Measurements from ENCODE around the gene ULK2.

Gene ULK2

DNA sequence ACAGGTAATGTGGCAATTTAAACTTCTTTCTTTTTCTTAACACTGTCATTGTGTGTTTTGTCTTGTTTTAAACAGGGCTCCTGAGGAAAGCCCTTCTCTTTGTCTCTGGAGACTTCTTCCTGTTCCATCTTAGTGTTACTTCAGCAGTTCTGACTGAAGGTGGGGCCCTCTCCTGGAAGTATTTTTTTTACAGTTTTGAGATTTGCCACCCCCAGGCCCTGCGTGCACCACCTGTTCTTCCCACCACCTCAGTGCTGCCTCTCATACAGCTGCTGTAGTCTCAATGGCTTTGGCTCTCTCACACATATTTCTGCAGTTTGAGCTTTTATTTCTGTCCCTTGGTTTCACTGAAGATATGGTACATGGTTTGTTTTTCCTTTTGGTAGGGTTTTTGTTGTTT is 67.2 kb downstream of the ULK2 start:
- TF ChIP-seq GATA1 (IDR thresholded peaks at IDR 0.05; ENCODE audit: low read depth, low read length), result no peak
- TF ChIP-seq POLR2A (IDR thresholded peaks at IDR 0.05; ENCODE audit: low read length), result no peak
- no peak for DNase-seq

DNA sequence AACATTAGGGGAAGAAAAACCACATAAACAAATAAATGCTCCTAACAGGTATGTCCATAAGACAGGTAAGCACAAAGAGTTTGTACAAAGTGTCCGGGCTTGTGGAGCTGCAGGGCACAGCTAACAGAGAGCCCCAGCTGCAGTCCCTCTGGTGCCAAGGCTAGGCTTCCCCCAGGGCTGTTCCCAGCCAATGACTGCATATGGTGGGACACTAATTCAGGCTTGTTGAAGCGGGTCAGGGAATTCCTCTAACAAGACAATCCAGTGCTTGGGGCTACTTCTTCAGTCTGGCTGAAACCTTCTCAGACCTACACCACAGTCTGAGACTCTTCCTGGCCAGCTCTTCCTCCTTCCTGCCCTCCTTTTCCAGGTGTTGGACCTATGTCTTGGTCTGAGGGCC is 67.9 kb downstream of the ULK2 start:
- no peak for TF ChIP-seq POLR2A (IDR thresholded peaks at IDR 0.05; ENCODE audit: low read length)
- no peak for TF ChIP-seq GATA1 (IDR thresholded peaks at IDR 0.05; ENCODE audit: low read depth, low read length)
- no peak for DNase-seq

DNA sequence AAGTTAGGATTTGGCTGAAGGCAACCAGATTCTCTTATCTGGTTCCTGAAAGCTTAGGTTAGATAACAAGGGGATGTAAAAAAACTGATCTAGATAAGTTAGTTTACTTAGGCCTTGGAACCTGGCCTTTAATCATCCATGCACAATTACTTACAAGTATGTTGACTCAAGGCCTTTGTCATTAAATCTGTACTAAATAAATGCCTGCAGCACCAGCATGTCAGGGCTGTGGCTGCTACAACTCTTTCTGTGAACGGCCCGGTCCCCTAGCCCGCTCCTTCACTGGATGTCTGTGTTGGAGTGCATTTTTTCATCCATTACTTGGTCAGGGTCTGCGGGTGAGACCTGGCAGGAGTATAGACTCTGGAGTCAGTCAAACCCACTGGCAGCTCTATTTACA is 71.3 kb downstream of the ULK2 start:
- no peak for DNase-seq
- TF ChIP-seq GATA1 (IDR thresholded peaks at IDR 0.05; ENCODE audit: low read depth, low read length) (no peak), POLR2A (IDR thresholded peaks at IDR 0.05; ENCODE audit: low read length) (no peak)

DNA sequence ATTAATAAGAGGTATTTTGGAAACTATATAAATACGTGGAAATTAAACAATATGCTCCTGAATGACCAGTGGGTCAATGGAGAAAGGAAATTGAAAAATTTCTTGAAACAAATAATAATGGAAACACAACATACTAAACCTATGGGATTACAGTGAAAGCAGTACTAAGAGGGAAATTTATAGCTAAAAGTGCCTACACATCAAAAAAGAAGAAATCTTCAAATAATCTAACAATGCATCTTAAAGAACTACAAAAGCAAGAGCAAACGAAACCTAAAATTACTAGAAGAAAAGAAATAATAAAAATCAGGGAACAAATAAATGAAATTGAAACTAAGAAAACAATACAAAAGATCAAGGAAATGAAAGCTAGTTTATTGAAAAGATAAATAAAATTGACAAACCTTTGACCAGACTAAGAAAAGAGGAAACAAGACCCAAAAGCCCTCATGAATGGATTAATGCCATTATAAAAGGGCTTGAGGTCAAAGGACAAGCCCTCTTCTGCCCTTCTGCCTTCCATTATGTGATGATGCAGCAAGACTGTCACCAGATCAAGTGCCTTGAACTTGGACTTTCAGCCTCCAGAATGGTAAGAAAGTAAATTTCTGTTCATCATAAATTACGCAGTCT is 75.7 kb downstream of the ULK2 start:
- TF ChIP-seq GATA1 (IDR thresholded peaks at IDR 0.05; ENCODE audit: low read depth, low read length) (no peak), POLR2A (IDR thresholded peaks at IDR 0.05; ENCODE audit: low read length) (no peak)
- no peak for DNase-seq

DNA sequence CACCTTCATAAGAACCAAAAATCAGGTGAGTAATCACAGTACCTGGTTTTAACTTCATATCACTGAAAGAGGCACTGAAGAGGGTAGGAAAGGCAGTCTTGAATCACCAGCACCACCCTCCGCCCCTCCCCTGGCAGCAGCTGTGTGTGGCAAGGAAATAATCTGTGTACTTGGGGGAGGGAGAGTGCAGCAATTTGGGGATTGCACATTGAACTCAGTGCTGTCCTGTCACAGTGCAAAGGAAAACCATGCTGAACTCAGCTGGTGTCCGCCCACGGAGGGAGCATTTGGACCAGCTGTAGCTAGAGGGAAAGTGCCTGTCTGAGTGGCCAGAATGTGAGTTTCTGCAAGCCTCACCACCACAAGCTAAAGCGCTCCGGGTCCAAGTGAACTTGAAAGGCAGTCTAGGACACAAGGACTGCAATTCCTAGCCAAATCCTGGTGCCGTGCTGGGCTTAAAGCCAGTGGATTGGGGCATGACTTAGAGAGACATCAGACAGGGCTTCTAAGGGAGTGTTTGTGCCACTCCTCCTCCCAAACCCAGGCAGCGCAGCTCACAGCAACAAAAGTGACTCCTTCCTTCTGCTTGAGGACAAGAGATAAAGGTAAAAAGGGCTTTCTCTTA is 79.9 kb downstream of the ULK2 start:
- TF ChIP-seq GATA1 (IDR thresholded peaks at IDR 0.05; ENCODE audit: low read depth, low read length), result no peak
- no peak for TF ChIP-seq POLR2A (IDR thresholded peaks at IDR 0.05; ENCODE audit: low read length)
- no peak for DNase-seq

DNA sequence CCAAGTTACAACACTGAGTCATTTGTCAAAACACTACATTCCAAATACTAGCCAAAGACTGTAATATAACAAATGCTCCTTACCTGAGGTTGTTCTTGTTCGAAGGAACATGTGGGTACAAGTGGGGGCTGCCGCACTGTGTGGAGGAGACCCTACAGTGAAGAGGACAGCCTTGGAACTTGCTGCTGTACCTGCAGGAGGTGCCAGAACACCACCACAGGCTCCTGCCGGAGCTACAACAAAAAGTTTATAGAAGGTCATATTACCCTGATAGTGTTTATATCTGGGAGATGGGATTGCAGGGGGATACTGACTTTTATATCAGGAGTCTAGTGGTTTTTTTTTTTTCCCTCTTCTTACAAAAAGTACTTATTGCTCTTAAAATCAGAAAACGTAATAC is 81.9 kb downstream of the ULK2 start:
- no peak for TF ChIP-seq POLR2A (IDR thresholded peaks at IDR 0.05; ENCODE audit: low read length)
- TF ChIP-seq GATA1 (IDR thresholded peaks at IDR 0.05; ENCODE audit: low read depth, low read length), result no peak
- DNase-seq, result no peak

DNA sequence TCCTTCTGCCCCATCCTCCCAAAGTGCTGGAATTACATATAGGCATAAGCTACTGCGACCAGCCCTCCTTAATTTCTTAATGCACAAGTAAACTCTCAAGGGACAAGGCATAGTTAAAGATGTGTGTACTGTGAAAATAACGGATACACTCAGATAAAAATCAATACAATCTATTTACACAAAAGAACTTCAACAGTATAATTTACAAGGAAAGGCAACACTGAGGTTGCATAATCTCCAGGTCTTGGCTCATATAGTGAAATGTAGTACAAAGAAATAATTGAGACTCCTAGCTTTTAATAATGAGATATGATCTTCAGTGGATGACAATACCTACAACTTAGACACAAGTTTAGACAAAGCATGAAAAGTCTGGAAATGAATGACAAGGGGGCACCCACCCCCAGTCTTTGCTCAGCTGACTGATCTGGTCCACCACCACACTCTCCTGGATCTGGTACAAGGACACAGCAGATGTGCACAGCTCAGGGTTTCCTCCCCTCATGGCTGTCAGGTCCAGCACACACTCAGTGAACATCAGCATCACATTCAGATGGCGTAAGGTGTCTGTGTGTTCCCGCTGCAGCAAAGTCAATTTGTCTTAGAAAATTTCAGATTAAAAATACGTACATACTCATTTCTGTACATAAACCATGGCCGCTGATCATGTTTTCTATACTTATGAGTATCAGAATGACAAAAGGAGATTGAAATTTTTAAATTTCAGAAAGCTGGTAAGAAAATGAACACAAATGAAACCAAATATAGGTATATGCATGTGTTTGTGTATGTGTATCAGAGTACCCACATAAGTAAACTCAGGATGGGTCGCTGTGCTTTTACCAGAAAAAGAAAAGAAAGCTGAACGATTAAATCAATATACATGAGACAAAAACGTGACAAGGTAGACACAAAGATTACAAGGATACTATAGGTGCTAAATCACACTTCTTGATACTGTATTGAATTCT is 86.0 kb downstream of the ULK2 start:
- DNase-seq, result no peak
- no peak for TF ChIP-seq GATA1 (IDR thresholded peaks at IDR 0.05; ENCODE audit: low read depth, low read length)
- TF ChIP-seq POLR2A (IDR thresholded peaks at IDR 0.05; ENCODE audit: low read length), result no peak

DNA sequence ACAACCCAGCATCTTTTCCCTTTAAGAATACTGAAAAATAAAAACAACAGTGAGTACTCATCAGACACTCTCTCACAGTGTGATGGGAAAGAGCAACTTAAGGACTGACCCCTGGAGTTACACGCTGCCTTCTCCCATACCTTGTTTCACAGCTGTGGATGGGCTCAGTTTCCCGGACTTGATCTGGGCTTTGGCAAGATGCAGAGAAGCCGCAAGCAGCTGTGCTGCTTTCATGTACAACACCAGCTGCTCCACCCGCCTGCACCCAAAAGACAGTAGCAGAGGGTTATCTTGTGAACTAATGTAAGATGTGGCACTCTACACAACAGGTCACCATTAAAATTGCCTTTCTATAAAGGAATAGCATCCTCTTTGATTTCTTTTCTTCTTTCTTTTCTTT is 86.9 kb downstream of the ULK2 start:
- no peak for DNase-seq
- no peak for TF ChIP-seq GATA1 (IDR thresholded peaks at IDR 0.05; ENCODE audit: low read depth, low read length)
- TF ChIP-seq POLR2A (IDR thresholded peaks at IDR 0.05; ENCODE audit: low read length), result no peak

DNA sequence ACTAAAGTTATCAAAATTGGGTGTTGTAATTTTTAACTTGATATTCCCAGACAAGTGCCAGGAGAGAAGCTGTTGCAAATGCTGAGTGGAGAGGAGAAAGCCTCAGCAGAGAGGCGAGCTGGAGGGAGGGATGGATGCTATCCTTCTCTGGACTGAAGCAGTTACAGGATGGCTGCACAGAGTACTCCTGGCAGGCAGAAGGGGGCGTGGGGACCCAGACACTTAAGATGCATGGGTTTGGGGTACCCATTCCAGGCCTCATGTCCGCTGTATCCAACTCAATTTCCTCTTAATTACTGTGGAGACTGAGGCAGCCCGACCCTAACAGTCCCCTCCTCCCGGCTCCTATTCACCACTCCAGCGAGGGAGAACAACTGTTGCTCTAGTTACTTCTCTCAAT is 94.2 kb downstream of the ULK2 start:
- TF ChIP-seq GATA1 (IDR thresholded peaks at IDR 0.05; ENCODE audit: low read depth, low read length) (no peak), POLR2A (IDR thresholded peaks at IDR 0.05; ENCODE audit: low read length) (no peak)
- DNase-seq, result no peak

DNA sequence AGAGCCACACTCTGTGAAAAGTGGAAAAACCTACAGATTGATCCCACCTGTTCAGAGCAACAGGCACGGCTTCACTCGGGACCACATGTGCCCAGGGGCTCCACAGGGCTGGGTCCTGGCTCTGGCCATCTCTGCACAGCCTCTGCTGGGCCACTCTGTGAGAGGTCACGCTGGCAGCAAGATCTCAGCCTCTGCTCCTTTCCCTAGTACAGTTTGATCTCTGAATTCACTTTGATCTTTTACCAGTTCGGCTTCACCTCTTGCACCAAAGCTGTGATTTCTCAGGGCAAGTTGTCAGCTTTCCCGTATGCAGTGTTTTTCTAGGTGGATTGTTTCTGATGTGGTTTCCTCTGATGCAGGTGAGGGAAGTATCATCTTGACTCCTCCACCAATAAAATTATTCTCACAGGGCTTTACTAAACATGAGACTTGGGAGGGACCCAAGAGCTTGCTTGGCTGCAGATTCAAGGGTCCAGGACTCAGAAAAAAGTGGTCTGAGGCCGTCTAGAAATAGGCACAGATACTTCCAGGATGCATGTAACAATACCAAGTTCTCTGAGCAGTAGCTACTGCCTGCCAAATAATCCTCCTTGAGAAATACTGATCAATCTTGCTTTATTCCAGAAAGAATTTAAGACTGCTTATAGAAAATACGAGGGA is 95.6 kb downstream of the ULK2 start:
- no peak for DNase-seq
- TF ChIP-seq GATA1 (IDR thresholded peaks at IDR 0.05; ENCODE audit: low read depth, low read length), result no peak
- TF ChIP-seq POLR2A (IDR thresholded peaks at IDR 0.05; ENCODE audit: low read length), result no peak

DNA sequence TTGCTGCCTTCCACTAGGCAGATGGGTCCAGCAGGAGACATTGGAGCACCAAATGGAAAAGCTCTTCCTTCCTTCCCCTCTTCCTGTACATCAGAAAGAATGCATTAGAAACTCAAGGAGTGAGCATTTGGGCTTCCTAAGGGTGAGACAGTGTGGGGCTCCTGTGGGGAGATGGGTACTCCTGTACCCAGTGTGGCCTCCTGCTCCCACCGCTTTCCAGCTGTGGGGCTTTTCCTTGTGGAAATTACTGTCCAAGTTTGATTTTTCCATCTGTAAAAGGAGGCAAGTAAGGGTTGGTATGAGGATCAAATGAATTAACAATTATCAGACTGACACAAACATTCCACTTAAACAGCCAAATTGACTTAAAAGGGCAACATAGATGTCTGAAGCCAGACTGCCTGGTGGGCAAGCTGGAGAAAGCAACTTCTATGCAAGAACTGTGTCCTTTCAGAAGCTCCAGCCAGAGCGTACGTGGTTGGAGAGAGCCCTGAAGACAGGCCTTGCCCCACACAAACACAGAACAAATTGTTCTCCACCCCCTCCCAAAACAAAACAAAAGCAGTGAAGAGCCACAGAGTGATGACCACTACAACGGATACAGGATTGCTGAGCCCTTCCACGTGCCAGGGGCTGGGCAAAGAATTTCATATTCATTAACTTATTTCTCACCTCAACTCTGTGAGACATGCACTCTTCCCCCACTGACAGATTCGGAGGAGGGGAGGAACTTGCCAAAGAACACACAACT is 96.6 kb downstream of the ULK2 start:
- no peak for TF ChIP-seq POLR2A (IDR thresholded peaks at IDR 0.05; ENCODE audit: low read length)
- TF ChIP-seq GATA1 (IDR thresholded peaks at IDR 0.05; ENCODE audit: low read depth, low read length), result no peak

DNA sequence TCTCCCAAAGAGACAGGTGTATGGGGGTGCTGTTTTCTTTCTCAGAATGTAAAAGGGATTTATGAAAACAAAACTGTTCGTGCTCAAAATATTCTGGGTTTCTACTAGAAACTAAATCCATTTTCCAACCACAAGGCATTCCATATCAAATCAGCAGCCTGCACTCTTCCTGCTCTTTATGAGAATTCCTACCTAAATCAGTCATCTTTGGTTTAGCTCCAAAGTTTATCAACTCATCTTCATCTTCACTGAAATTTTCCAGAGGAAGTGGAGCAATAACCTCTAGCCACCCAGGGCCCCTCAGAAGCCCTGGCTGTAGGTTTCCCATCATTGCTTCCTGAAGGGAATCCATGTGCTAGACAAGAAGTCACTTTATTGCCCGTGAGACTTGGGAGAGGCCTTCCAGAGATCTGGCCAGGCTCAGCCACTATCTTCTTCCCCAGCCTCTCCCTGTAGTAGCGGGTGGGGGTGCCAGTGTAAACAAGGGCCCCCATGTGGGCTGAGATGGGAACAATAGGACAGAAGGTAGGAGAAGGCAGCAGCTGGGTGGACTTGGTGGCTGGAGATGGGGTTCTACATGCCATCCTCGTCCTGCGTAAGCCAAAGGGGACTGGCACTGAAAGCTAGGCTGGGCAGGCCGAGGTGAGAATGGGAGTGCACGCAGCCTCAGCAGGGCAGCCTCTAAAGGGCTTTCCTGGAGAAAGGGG is 97.6 kb downstream of the ULK2 start:
- DNase-seq, result no peak

More for the DNA sequence above, 96.6 kb downstream of the ULK2 start:
- no peak for DNase-seq

More for the DNA sequence above, 97.6 kb downstream of the ULK2 start:
- no peak for TF ChIP-seq GATA1 (IDR thresholded peaks at IDR 0.05; ENCODE audit: low read depth, low read length)
- no peak for TF ChIP-seq POLR2A (IDR thresholded peaks at IDR 0.05; ENCODE audit: low read length)

All from erythroblast (primary cell).